ENCODE results near the gene CGB2. TPM values are rescaled to one million over a fixed set of nuclear protein-coding genes. Genes with fewer than 3 reads are reported as not detected.

The CGB2 gene
- total and polyA plus RNA-seq, 2 of the 4 experiments (the other 2 are of a cell fraction), result not detected

DNA sequence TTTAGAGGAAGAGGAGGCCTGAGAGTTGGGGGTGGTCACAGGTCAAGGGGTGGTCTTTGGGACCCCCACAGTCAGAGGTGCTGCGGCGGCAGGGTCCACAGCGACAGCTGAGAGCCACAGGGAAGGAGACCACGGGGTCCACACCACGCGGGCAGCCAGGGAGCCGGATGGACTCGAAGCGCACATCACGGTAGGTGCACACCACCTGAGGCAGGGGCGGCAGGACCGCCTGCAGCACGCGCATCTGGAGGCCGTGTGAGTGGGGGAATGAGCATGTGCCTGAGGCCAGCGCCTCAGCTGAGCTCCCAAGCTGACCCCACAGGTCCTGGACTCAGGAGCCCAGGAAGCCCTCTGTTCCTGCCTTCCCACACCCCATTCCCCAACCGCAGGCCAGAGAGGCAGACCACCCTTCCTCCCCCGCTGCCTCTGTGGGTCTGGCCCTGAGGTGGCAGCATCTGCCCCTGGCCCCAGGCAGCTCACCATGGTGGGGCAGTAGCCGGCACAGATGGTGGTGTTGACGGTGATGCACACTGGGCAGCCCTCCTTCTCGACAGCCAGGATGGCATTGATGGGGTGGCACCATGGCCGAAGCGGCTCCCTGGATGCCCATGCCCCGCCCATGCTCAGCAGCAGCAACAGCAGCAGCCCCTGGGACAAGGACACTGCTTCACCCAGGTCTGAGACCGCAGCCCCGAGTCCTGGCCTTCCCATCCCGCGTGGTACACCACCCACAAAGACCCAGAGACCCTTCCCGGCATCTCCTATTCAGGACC is 15.4 kb upstream of the CGB2 start:
- H3K27ac ChIP-seq (ENCODE audit: insufficient read depth, low read length), result no peak overlapping the region
- peaks cover 5% of the 10 kb centered on the region; the same call in 1 of the 2 replicates for H3K4me1 ChIP-seq (ENCODE audit: control insufficient read depth, insufficient read depth, low read length)
- H2AK5ac ChIP-seq (ENCODE audit: low read depth, low read length), result no peak overlapping the region
- H4K8ac ChIP-seq (ENCODE audit: low read depth in 2 of 2, low read length in 2 of 2), result no peak overlapping the region
- no peak overlapping the region for H3K4me2 ChIP-seq (ENCODE audit: low read depth, low read length)
- no peak overlapping the region for H2AFZ ChIP-seq (replicated peaks; ENCODE audit: low read length, poor library complexity)
- no peak overlapping the region for H2BK20ac ChIP-seq (ENCODE audit: low read depth, low read length)
- H2BK5ac ChIP-seq (ENCODE audit: low read depth, low read length, poor library complexity, severe bottlenecking), result no peak overlapping the region
- no peak overlapping the region for H3K14ac ChIP-seq (replicated peaks; ENCODE audit: low read depth, low read length)
- 97% methylated on average over 12 of the region's 29 CpGs; no CpG with 5 or more reads in 1 of the 2 experiments for WGBS, 2 experiments (ENCODE audit: extremely low coverage in 2 of 2, insufficient read length in 1 of 2)
- POLR2A ChIA-PET (ENCODE audit: unreplicated experiment), result no interaction called here
- H4K20me1 ChIP-seq (ENCODE audit: insufficient read depth, low read length), result no peaks in the 10 kb centered on the region; the same call in 1 of the 2 replicates
- H4K5ac ChIP-seq (ENCODE audit: low read depth, low read length), result no peak overlapping the region
- no peak overlapping the region for H3K56ac ChIP-seq (ENCODE audit: extremely low read depth, insufficient read depth, low read length)
- no peak overlapping the region for H4K91ac ChIP-seq (ENCODE audit: insufficient read depth, low read depth, low read length)
- H3K9me1 ChIP-seq (ENCODE audit: insufficient read depth, low read length), result 0 out of 2 replicates have a peak, but pooled peaks cover 3% of the 10 kb centered on the region
- H3K23ac ChIP-seq (ENCODE audit: low read depth, low read length), result no peak overlapping the region
- in situ Hi-C loops (cut with MboI; ENCODE audit: low sequenced_read_pairs) (no loop called here), dilution Hi-C loops (cut with HindIII; ENCODE audit: low sequenced_read_pairs, unreplicated experiment) (no loop called here), intact Hi-C loops (cut with micrococcal nuclease) (no loop called here)
- no peak overlapping the region for H3K18ac ChIP-seq (ENCODE audit: low read depth, low read length)
- no peak overlapping the region for H2BK120ac ChIP-seq (ENCODE audit: low read depth, low read length)
- H3K4me3 ChIP-seq (ENCODE audit: insufficient read depth, low read depth, low read length), result no peak overlapping the region
- no peaks in the 10 kb centered on the region for H3K9me3 ChIP-seq (ENCODE audit: control insufficient read depth, insufficient read depth, low read length)
- ATAC-seq (ENCODE audit: low read depth) (no peak), DNase-seq (no peak)
- peaks cover 2% of the 10 kb centered on the region; the same call in 1 of the 2 replicates for H3K27me3 ChIP-seq (ENCODE audit: control insufficient read depth, insufficient read depth, low read length)
- H3K79me1 ChIP-seq (ENCODE audit: low read depth in 1 of 2, low read length in 2 of 2), result peaks cover 0 to 3% of the 10 kb centered on the region in 2 experiments; a peak in 1 of 4 replicates
- no TSS peak for BruUV-seq (replicated peaks)
- H3K36me3 ChIP-seq (ENCODE audit: control insufficient read depth, insufficient read depth, low read length), result peaks cover 38% of the 10 kb centered on the region
- H2BK15ac ChIP-seq (ENCODE audit: low read depth, low read length), result no peak overlapping the region
- CTCF ChIA-PET, result no interaction called here
- H3K4ac ChIP-seq (ENCODE audit: low read depth, low read length), result no peak overlapping the region
- no peak overlapping the region for H3K9ac ChIP-seq (ENCODE audit: low read depth, low read length)
- no peak overlapping the region for H2AK9ac ChIP-seq (replicated peaks; ENCODE audit: low read depth, low read length, poor library complexity)
- TF ChIP-seq RCOR1 (IDR thresholded peaks at IDR 0.05; ENCODE audit: insufficient replicate concordance, low read length) (no peak), MAFK (IDR thresholded peaks at IDR 0.05; ENCODE audit: low read depth, low read length) (no peak), ELK1 (IDR thresholded peaks at IDR 0.05; ENCODE audit: borderline replicate concordance, low read depth, low read length) (no peak), BHLHE40 (IDR thresholded peaks at IDR 0.05; ENCODE audit: low read depth, low read length) (no peak), CEBPB (IDR thresholded peaks at IDR 0.05; ENCODE audit: low read depth, low read length) (no peak), POLR2A (IDR thresholded peaks at IDR 0.05; ENCODE audit: low read depth, low read length) (no peak), RFX5 (IDR thresholded peaks at IDR 0.05; ENCODE audit: low read depth, low read length) (no peak), MAZ (IDR thresholded peaks at IDR 0.05; ENCODE audit: borderline replicate concordance, low read depth, low read length) (no peak), USF2 (IDR thresholded peaks at IDR 0.05; ENCODE audit: low read depth, low read length) (no peak), CHD1 (IDR thresholded peaks at IDR 0.05; ENCODE audit: low read depth, low read length) (no peak), MXI1 (IDR thresholded peaks at IDR 0.05; ENCODE audit: borderline replicate concordance, low read depth, low read length) (no peak), RAD21 (IDR thresholded peaks at IDR 0.05; ENCODE audit: low read length) (no peak), NFE2L2 (IDR thresholded peaks at IDR 0.05; ENCODE audit: low read depth, low read length) (no peak), SMC3 (IDR thresholded peaks at IDR 0.05; ENCODE audit: low read depth, low read length) (no peak)
- TF ChIP-seq, protein P1, sequence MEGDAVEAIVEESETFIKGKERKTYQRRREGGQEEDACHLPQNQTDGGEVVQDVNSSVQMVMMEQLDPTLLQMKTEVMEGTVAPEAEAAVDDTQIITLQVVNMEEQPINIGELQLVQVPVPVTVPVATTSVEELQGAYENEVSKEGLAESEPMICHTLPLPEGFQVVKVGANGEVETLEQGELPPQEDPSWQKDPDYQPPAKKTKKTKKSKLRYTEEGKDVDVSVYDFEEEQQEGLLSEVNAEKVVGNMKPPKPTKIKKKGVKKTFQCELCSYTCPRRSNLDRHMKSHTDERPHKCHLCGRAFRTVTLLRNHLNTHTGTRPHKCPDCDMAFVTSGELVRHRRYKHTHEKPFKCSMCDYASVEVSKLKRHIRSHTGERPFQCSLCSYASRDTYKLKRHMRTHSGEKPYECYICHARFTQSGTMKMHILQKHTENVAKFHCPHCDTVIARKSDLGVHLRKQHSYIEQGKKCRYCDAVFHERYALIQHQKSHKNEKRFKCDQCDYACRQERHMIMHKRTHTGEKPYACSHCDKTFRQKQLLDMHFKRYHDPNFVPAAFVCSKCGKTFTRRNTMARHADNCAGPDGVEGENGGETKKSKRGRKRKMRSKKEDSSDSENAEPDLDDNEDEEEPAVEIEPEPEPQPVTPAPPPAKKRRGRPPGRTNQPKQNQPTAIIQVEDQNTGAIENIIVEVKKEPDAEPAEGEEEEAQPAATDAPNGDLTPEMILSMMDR (conservative IDR thresholded peaks at IDR 0.05; ENCODE audit: low read depth, low read length), result no peak

Measured in IMR-90 (cell line).